Naive thymus-derived CD4-positive, alpha-beta T cell (primary cell): ENCODE data around the gene GTF2H4. TPM values are rescaled to one million over a fixed set of nuclear protein-coding genes. Genes with fewer than 3 reads are reported as not detected.
"Not testable (repeated sequence)": the region's sequence is repeated elsewhere in the genome, so short reads cannot be mapped to it uniquely, and the experiment has no call there.

ENCODE experiments used
- ATAC-seq: fragments of 150-1000 bp; cut with Tn5 transposase; 2 replicates; pipeline ENCODE4 v1.10.0; 2021; ENCODE audit warnings: mild to moderate bottlenecking, moderate library complexity
- CTCF ChIA-PET: fragments of 350-600 bp; sonication (Branson Sonifier 250); formaldehyde crosslinking; loops from one replicate; lab custom pipeline; 2021; ENCODE audit warnings: antibody characterized with exemption; lab: Charles Lee
- POLR2A ChIA-PET: fragments of 350-600 bp; sonication (Branson Sonifier 250); formaldehyde crosslinking; loops from one replicate; lab custom pipeline; 2021; ENCODE audit warnings: antibody characterized with exemption, inconsistent platforms; lab: Charles Lee
- DNase-seq, 9 donors: peaks; one replicate each; pipeline versions ENCODE4 v3.0.0 to v3.0.0-alpha.2; 2020 to 2022; ENCODE audit warnings: mixed read lengths in 1 of 9
- H3K27ac ChIP-seq: one replicate; pipeline ENCODE4 v1.7.0; 2013; ENCODE audit warnings: mild to moderate bottlenecking, low read depth, low read length, moderate library complexity
- H3K27me3 ChIP-seq, 2 donors: one replicate each; pipeline ENCODE4 v1.7.0; 2013; ENCODE audit warnings: low read length in 2 of 2, mild to moderate bottlenecking in 2 of 2, moderate library complexity in 2 of 2; ENCODE audit not compliant: control insufficient read depth in 2 of 2, insufficient read depth in 2 of 2
- H3K36me3 ChIP-seq, 3 experiments: 1 replicate in 2 of 3; 2 replicates in 1 of 3; pipeline ENCODE4 v1.7.0; 2013; ENCODE audit warnings: low read length in 3 of 3, mild to moderate bottlenecking in 3 of 3, moderate library complexity in 1 of 3; ENCODE audit not compliant: insufficient read depth in 3 of 3, control insufficient read depth in 2 of 3
- H3K4me1 ChIP-seq, 2 donors: one replicate each; pipeline ENCODE4 v1.7.0; 2013; ENCODE audit warnings: low read length in 2 of 2, mild to moderate bottlenecking in 2 of 2, moderate library complexity in 1 of 2; ENCODE audit not compliant: control insufficient read depth in 2 of 2, insufficient read depth in 2 of 2
- H3K4me3 ChIP-seq: 2 replicates; pipeline ENCODE4 v1.7.0; 2013; ENCODE audit warnings: mild to moderate bottlenecking, low read length
- H3K9me3 ChIP-seq, 3 experiments: 1 replicate in 2 of 3; 2 replicates in 1 of 3; pipeline ENCODE4 v1.7.0; 2013; ENCODE audit warnings: low read length in 3 of 3; ENCODE audit not compliant: control insufficient read depth in 2 of 3
- H3K27ac Mint-ChIP-seq, 9 donors: one replicate each; pipeline ENCODE4 v1.8.0; 2020 to 2022; ENCODE audit warnings: mixed read lengths in 9 of 9, mild to moderate bottlenecking in 8 of 9, moderate library complexity in 5 of 9, inconsistent platforms in 2 of 9
- H3K27me3 Mint-ChIP-seq, 5 donors: one replicate each; pipeline ENCODE4 v1.8.0; 2021 to 2022; ENCODE audit warnings: mixed read lengths in 5 of 5, mild to moderate bottlenecking in 1 of 5
- H3K36me3 Mint-ChIP-seq, 5 donors: one replicate each; pipeline ENCODE4 v1.8.0; 2020 to 2022; ENCODE audit warnings: mixed read lengths in 5 of 5, mild to moderate bottlenecking in 3 of 5, inconsistent platforms in 1 of 5
- H3K4me1 Mint-ChIP-seq, 7 donors: one replicate each; pipeline ENCODE4 v1.8.0; 2020 to 2022; ENCODE audit warnings: mixed read lengths in 7 of 7, mild to moderate bottlenecking in 3 of 7, inconsistent platforms in 1 of 7
- H3K4me3 Mint-ChIP-seq, 10 donors: one replicate each; pipeline ENCODE4 v1.8.0; 2020 to 2022; ENCODE audit warnings: mild to moderate bottlenecking in 10 of 10, mixed read lengths in 10 of 10, moderate library complexity in 6 of 10, inconsistent platforms in 2 of 10
- H3K9me3 Mint-ChIP-seq, 11 donors: one replicate each; pipeline ENCODE4 v1.8.0; 2020 to 2022; ENCODE audit warnings: mixed read lengths in 11 of 11, mild to moderate bottlenecking in 4 of 11, inconsistent platforms in 1 of 11, moderate library complexity in 1 of 11
- intact Hi-C, 2 donors: fragments of 100-400 bp; cut with micrococcal nuclease; formaldehyde crosslinking; loops; one replicate each; pipeline ENCODE4 v1.15.1; 2023
- polyA plus RNA-seq, 2 donors: library from polyadenylated mRNA; unstranded; fragments of 300-500 nt; fragmentation: Illumina TruSeq; gene quantifications; one replicate each; pipeline ENCODE4 v1.2.3, GENCODE V29; 2021
- total RNA-seq, 6 experiments: library from RNA in 5 of 6; stranded (reverse) in 5 of 6; gene quantifications; 1 replicate in 5 of 6; 2 replicates in 1 of 6; pipeline ENCODE4 v1.2.3 and lab custom pipeline; 2021 to 2026

The GTF2H4 gene
- total and polyA plus RNA-seq, 7 experiments from 2014 or later: 8.0 to 42.3 (median 21.3) TPM

DNA sequence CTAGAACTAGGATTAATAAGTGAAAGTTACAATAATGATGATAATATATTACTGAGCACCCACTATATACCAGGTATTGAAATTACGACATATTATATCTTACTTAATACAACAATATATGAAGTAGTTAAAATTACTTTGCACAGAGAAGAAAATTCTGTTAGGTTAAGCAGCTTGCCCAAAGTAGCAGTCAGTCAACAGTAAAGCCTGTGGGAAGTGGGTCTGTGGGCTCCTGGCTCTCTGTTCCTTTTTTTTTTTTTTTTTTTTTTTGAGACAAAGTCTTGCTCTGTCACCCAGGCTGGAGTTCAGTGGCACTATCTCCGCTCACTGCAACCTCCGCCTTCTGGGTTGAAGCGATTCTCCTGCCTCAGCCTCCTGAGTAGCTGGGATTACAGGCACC is 4.8 kb upstream of the GTF2H4 start:
- peaks cover 0 to 15% (median 1%) of the 10 kb centered on the region in 3 experiments for H3K36me3 ChIP-seq
- Mint-ChIP-seq H3K4me1 (peaks cover 6 to 11% (median 10%) of the 10 kb centered on the region in 7 donors), H3K9me3 (no peaks in the 10 kb centered on the region), H3K36me3 (peaks cover 0 to 7% (median 0%) of the 10 kb centered on the region in 5 donors), H3K27ac (no peak overlapping the region), H3K27me3 (no peaks in the 10 kb centered on the region), H3K4me3 (no peak overlapping the region)
- POLR2A ChIA-PET: interaction anchor here (1.3 kb wide), 1 partner anchor 10 kb away, joined by 4 read pairs; the partner anchor contains the start of gene VARS2
- intact Hi-C loops: no loop called here
- H3K9me3 ChIP-seq: no peaks in the 10 kb centered on the region
- ATAC-seq (no peak), DNase-seq (no peak)
- no peak overlapping the region for H3K27ac ChIP-seq
- CTCF ChIA-PET: interaction anchor here (1.1 kb wide), 1 partner anchor 10 kb away, joined by 3 read pairs; no protein-coding TSS in a partner anchor
- no peaks in the 10 kb centered on the region for H3K27me3 ChIP-seq
- no peaks in the 10 kb centered on the region for H3K4me1 ChIP-seq
- H3K4me3 ChIP-seq: no peak overlapping the region

- not testable (repeated sequence) for ATAC-seq, DNase-seq, H3K9me3 Mint-ChIP-seq, H3K9me3 ChIP-seq, H3K27me3 Mint-ChIP-seq, H3K4me1 ChIP-seq, H3K27me3 ChIP-seq
- Mint-ChIP-seq H3K4me1 (peaks cover 15 to 29% (median 24%) of the 10 kb centered on the region in 7 donors), H3K4me3 (peak overlapping the region; percentile 95 to 100 (median 99)), H3K27ac (peak overlapping the region in 6 of 9 donors; percentile 20 to 95 (median 81)), H3K36me3 (peaks cover 0 to 18% (median 10%) of the 10 kb centered on the region in 5 donors)
- intact Hi-C loops: loop anchor here in 1 of 2 donors (5.0 kb wide), 1 partner anchor 350 kb away; the partner anchor contains the start of genes GNL1 and PRR3
- H3K4me3 ChIP-seq: peak overlapping the region; percentile 90
- peak overlapping the region; percentile 54 for H3K27ac ChIP-seq
- POLR2A ChIA-PET: interaction anchor here (0.6 to 1.0 kb wide), 6 partner anchors 8 to 1005 kb away, joined by 3 to 4 read pairs (median 4); partner anchors contain the start of gene MDC1
- H3K36me3 ChIP-seq: peaks cover 0 to 15% (median 0%) of the 10 kb centered on the region in 3 experiments
- CTCF ChIA-PET: interaction anchor here (0.9 to 1.5 kb wide), 2 partner anchors 180 to 425 kb away, joined by 3 to 4 read pairs; no protein-coding TSS in a partner anchor
These were observed 683 bp upstream of the GTF2H4 start for GRCh38 chr6:30907290-30907757.

- intact Hi-C loops: loop anchor here (1.0 to 5.0 kb wide), 6 partner anchors 47 to 351 kb away; partner anchors contain the start of genes MRPS18B (in 2 of the 2), PPP1R10 (in 2 of the 2), GNL1 (in 1 of the 2) and MDC1 (in 1 of the 2)
- POLR2A ChIA-PET: no interaction called here
- H3K36me3 ChIP-seq: peaks cover 0 to 15% (median 0%) of the 10 kb centered on the region in 3 experiments
- Mint-ChIP-seq H3K9me3 (no peaks in the 10 kb centered on the region), H3K4me3 (peak overlapping the region; percentile 95 to 100 (median 99)), H3K4me1 (peaks cover 15 to 40% (median 27%) of the 10 kb centered on the region in 7 donors), H3K27me3 (no peaks in the 10 kb centered on the region), H3K36me3 (peaks cover 0 to 20% (median 10%) of the 10 kb centered on the region in 5 donors), H3K27ac (peak overlapping the region in 7 of 9 donors; percentile 72 to 95 (median 86))
- ATAC-seq (no peak), DNase-seq (no peak)
- H3K4me1 ChIP-seq: peaks cover 9 to 16% of the 10 kb centered on the region in 2 donors
- H3K9me3 ChIP-seq: no peaks in the 10 kb centered on the region
- H3K27me3 ChIP-seq: no peaks in the 10 kb centered on the region
- CTCF ChIA-PET: interaction anchor here (1.5 to 1.6 kb wide), 2 partner anchors 24 to 179 kb away, joined by 3 read pairs; no protein-coding TSS in a partner anchor
- peak overlapping the region; percentile 90 for H3K4me3 ChIP-seq
- H3K27ac ChIP-seq: peak overlapping the region; percentile 78
These were observed 693 bp downstream of the GTF2H4 start for GRCh38 chr6:30908700-30909099.

DNA sequence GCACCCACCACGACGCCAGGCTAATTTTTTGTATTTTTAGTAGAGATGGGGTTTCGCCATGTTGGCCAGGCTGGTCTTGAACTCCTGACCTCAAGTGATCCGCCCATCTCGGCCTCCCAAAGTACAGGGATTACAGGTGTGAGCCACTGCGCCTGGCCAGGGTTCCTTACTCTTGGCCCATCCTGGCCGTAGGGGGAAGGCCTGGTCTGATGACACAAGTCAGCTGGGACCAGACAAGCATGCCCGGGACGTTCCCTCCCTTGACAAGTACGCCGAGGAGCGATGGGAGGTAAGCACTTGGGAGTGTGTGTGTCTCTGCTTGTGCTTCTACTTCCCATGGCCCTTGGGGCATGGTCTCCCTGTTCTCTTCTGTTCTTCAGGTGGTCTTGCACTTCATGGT is 2.5 kb downstream of the GTF2H4 start:
- Mint-ChIP-seq H3K4me3 (peak overlapping the region in 3 of 10 donors; percentile 19 to 61 (median 57)), H3K4me1 (peaks cover 26 to 54% (median 39%) of the 10 kb centered on the region in 7 donors)
- CTCF ChIA-PET: interaction anchor here (0.6 to 1.6 kb wide), 2 partner anchors 25 to 101 kb away, joined by 3 to 5 read pairs; no protein-coding TSS in a partner anchor

DNA sequence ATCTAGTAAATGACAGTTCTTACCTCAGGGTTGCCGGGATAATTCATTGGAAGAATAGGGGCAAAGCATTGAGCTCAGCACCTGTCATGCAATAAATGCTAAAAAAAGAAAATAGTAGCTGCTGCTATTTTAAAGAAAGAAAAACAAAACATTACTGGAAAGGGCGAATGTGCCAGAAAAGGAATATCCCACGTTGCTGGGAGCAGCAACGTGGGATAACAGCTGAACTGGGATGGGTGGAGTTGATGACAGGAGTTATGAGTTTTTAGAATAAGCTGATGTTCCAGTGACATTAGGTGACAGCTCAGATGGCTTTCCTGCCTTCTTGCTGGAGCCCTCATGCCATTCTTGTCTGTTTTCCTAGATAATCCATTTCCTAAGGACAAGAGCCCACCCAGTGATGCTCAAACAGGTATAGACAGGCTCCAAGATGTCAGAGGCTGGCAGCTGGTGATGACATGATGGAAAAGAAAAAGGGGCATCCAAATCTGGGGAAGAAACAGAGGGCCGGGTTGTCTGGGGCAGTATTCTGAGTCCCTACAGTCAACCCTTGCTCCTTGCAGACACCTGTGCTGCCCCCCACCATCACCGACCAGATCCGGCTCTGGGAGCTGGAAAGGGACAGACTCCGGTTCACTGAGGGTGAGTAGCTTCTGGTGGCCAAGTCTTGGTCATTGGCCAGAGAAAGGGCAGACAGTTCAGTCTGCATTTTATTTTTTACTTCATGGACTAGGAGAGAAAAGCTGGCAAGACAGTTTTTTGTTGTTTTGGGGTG is 4.9 kb downstream of the GTF2H4 start:
- Histone ChIP-seq H3K9me3 (no peaks in the 10 kb centered on the region), H3K27ac (peak overlapping the region; percentile 78), H3K27me3 (no peaks in the 10 kb centered on the region), H3K36me3 (peaks cover 0 to 30% (median 0%) of the 10 kb centered on the region in 3 experiments), H3K4me3 (peak overlapping the region; percentile 64), H3K4me1 (peaks cover 20 to 25% of the 10 kb centered on the region in 2 donors)
- CTCF ChIA-PET: interaction anchor here (0.5 to 4.1 kb wide), 9 partner anchors 9 to 835 kb away, joined by 3 to 28 read pairs (median 4); no protein-coding TSS in a partner anchor
- Mint-ChIP-seq H3K27ac (peak overlapping the region in 8 of 9 donors; percentile 39 to 88 (median 76)), H3K9me3 (no peaks in the 10 kb centered on the region), H3K36me3 (peaks cover 0 to 31% (median 13%) of the 10 kb centered on the region in 5 donors), H3K4me1 (peaks cover 34 to 64% (median 52%) of the 10 kb centered on the region in 7 donors), H3K27me3 (no peaks in the 10 kb centered on the region), H3K4me3 (peak overlapping the region; percentile 87 to 96 (median 92))
- POLR2A ChIA-PET: interaction anchor here (1.2 to 2.0 kb wide), 6 partner anchors 23 to 181 kb away, joined by 3 to 9 read pairs (median 5); no protein-coding TSS in a partner anchor
- DNase-seq: no peak
- ATAC-seq: no peak
- intact Hi-C loops: no loop called here

More for the DNA sequence above, 2.5 kb downstream of the GTF2H4 start:
- H3K27me3 Mint-ChIP-seq, H3K27me3 ChIP-seq, ATAC-seq, H3K27ac ChIP-seq, H3K27ac Mint-ChIP-seq, H3K9me3 Mint-ChIP-seq, intact Hi-C loops, H3K9me3 ChIP-seq, DNase-seq, H3K4me3 ChIP-seq: not testable (repeated sequence)
- POLR2A ChIA-PET: interaction anchor here (0.7 kb wide), 1 partner anchor 26 kb away, joined by 3 read pairs; the partner anchor contains the start of gene DDR1
- peaks cover 0 to 20% (median 10%) of the 10 kb centered on the region in 5 donors for H3K36me3 Mint-ChIP-seq
- Histone ChIP-seq H3K36me3 (peaks cover 0 to 15% (median 0%) of the 10 kb centered on the region in 3 experiments), H3K4me1 (peaks cover 20 to 25% of the 10 kb centered on the region in 2 donors)

DNA sequence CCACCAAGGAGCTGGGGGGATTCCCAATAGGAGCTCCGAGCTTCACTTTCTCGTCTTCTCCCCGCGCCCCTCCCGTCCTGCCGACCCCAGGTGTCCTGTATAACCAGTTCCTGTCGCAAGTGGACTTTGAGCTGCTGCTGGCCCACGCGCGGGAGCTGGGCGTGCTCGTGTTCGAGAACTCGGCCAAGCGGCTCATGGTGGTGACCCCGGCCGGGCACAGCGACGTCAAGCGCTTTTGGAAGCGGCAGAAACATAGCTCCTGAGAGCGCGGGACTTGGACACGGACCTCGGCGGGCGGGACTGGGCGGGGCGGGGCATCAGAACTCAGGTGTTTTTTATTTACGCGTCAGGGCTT is 5.7 kb downstream of the GTF2H4 start:
- Histone ChIP-seq H3K9me3 (no peaks in the 10 kb centered on the region), H3K4me3 (peak overlapping the region; percentile 64), H3K4me1 (peaks cover 18 to 21% of the 10 kb centered on the region in 2 donors), H3K27ac (peak overlapping the region; percentile 78), H3K36me3 (peaks cover 0 to 36% (median 0%) of the 10 kb centered on the region in 3 experiments), H3K27me3 (no peaks in the 10 kb centered on the region)
- ATAC-seq (no peak), DNase-seq (no peak)
- peak overlapping the region in 8 of 9 donors; percentile 39 to 88 (median 76) for H3K27ac Mint-ChIP-seq
- peak overlapping the region; percentile 87 to 96 (median 92) for H3K4me3 Mint-ChIP-seq
- H3K9me3 Mint-ChIP-seq: no peaks in the 10 kb centered on the region
- intact Hi-C loops: loop anchor here (1.0 to 2.0 kb wide), 4 partner anchors 27 to 245 kb away; partner anchors contain the start of genes DDR1 (in 1 of the 2) and TCF19 (in 1 of the 2)
- ChIA-PET POLR2A (interaction anchor here (0.7 to 2.0 kb wide), 8 partner anchors 10 to 419 kb away, joined by 3 to 9 read pairs (median 4); no protein-coding TSS in a partner anchor), CTCF (interaction anchor here (0.5 to 4.1 kb wide), 12 partner anchors 10 to 279 kb away, joined by 3 to 28 read pairs (median 3); no protein-coding TSS in a partner anchor)
- H3K36me3 Mint-ChIP-seq: peaks cover 6 to 38% (median 13%) of the 10 kb centered on the region in 5 donors
- peaks cover 26 to 57% (median 46%) of the 10 kb centered on the region in 7 donors for H3K4me1 Mint-ChIP-seq
- no peaks in the 10 kb centered on the region for H3K27me3 Mint-ChIP-seq
